CD14-positive monocyte (primary cell): ENCODE data around the gene NOL6. TPM values are rescaled to one million over a fixed set of nuclear protein-coding genes. Genes with fewer than 3 reads are reported as not detected.
A peak's percentile ranks its signal among the peaks of the same experiment; 100 is the strongest.

Experiments used
- DNase-seq, 3 donors: peaks; one replicate each; pipeline ENCODE4 v3.0.0-alpha.2; 2011 to 2022
- H2AFZ ChIP-seq: 2 replicates; pipeline ENCODE4 v1.6.0; 2012; ENCODE audit warnings: mild to moderate bottlenecking, low read depth, low read length, inconsistent platforms; ENCODE audit not compliant: insufficient read depth, poor library complexity, severe bottlenecking
- H3K27ac ChIP-seq, 2 donors: 1 replicate in 1 of 2; 2 replicates in 1 of 2; pipeline ENCODE4 v1.5.1; 2012 to 2013; ENCODE audit warnings: low read length in 2 of 2, control low read depth in 1 of 2, inconsistent platforms in 1 of 2, low read depth in 1 of 2, mild to moderate bottlenecking in 1 of 2
- H3K27me3 ChIP-seq, 2 donors: one replicate each; pipeline versions ENCODE4 v1.6.0 to v1.6.1; 2011 to 2013; ENCODE audit warnings: low read length in 2 of 2; ENCODE audit not compliant: control insufficient read depth in 2 of 2, insufficient read depth in 2 of 2
- H3K36me3 ChIP-seq, 2 donors: replicated peaks in 1 of 2; 1 replicate in 1 of 2; 2 replicates in 1 of 2; pipeline versions ENCODE4 v1.5.1 to v1.6.1; 2012 to 2013; ENCODE audit warnings: low read length in 2 of 2, control low read depth in 1 of 2, inconsistent platforms in 1 of 2, mild to moderate bottlenecking in 1 of 2; ENCODE audit not compliant: insufficient read depth in 2 of 2, control insufficient read depth in 1 of 2
- H3K4me1 ChIP-seq, 2 donors: 1 replicate in 1 of 2; 2 replicates in 1 of 2; pipeline versions ENCODE4 v1.5.1 to v1.6.1; 2012 to 2013; ENCODE audit warnings: low read length in 2 of 2, control low read depth in 1 of 2, inconsistent platforms in 1 of 2, mild to moderate bottlenecking in 1 of 2, moderate library complexity in 1 of 2; ENCODE audit not compliant: insufficient read depth in 2 of 2, control insufficient read depth in 1 of 2
- H3K4me2 ChIP-seq: replicated peaks from 2 replicates; pipeline ENCODE3; 2012; ENCODE audit warnings: low read length, moderate library complexity, mild to moderate bottlenecking; ENCODE audit not compliant: poor library complexity, severe bottlenecking; ENCODE audit errors: extremely low read depth
- H3K4me3 ChIP-seq, 3 experiments: fragments of 200-600 bp in 1 of 3; sonication (generic) in 1 of 3; replicated peaks in 1 of 3; 1 replicate in 2 of 3; 2 replicates in 1 of 3; pipeline ENCODE4 v1.5.1; 2011 to 2013; ENCODE audit warnings: low read length in 3 of 3, mild to moderate bottlenecking in 3 of 3, control low read depth in 2 of 3, low read depth in 2 of 3, inconsistent platforms in 1 of 3, moderate library complexity in 1 of 3
- H3K79me2 ChIP-seq: 2 replicates; pipeline ENCODE4 v1.6.0; 2012; ENCODE audit warnings: mild to moderate bottlenecking, control low read depth, inconsistent platforms, low read length, moderate library complexity; ENCODE audit not compliant: insufficient read depth
- H3K9ac ChIP-seq: 2 replicates; pipeline ENCODE4 v1.6.0; 2017; ENCODE audit warnings: low read length, mild to moderate bottlenecking; ENCODE audit not compliant: insufficient read depth, poor library complexity, severe bottlenecking
- H3K9me3 ChIP-seq, 2 donors: replicated peaks in 1 of 2; 1 replicate in 1 of 2; 2 replicates in 1 of 2; pipeline versions ENCODE4 v1.5.1 to v1.6.1; 2012 to 2013; ENCODE audit warnings: low read length in 2 of 2, control low read depth in 1 of 2; ENCODE audit not compliant: control insufficient read depth in 1 of 2, insufficient read depth in 1 of 2
- H4K20me1 ChIP-seq: 2 replicates; pipeline ENCODE4 v1.6.0; 2012; ENCODE audit warnings: mild to moderate bottlenecking, low read length, control low read depth, moderate library complexity; ENCODE audit not compliant: insufficient read depth
- H3K27ac Mint-ChIP-seq, 7 donors: one replicate each; pipeline ENCODE4 v1.8.0; 2020; ENCODE audit warnings: mild to moderate bottlenecking in 7 of 7, mixed read lengths in 7 of 7, moderate library complexity in 6 of 7, inconsistent platforms in 2 of 7
- H3K27me3 Mint-ChIP-seq, 3 donors: one replicate each; pipeline ENCODE4 v1.8.0; 2021 to 2022; ENCODE audit warnings: low read depth in 3 of 3, mild to moderate bottlenecking in 3 of 3, mixed read lengths in 3 of 3, moderate library complexity in 3 of 3, inconsistent platforms in 1 of 3
- H3K36me3 Mint-ChIP-seq, 2 donors: one replicate each; pipeline ENCODE4 v1.8.0; 2020; ENCODE audit warnings: mixed read lengths in 2 of 2, inconsistent platforms in 1 of 2, mild to moderate bottlenecking in 1 of 2
- H3K4me1 Mint-ChIP-seq: one replicate; pipeline ENCODE4 v1.8.0; 2020; ENCODE audit warnings: mild to moderate bottlenecking, mixed read lengths
- H3K4me3 Mint-ChIP-seq, 2 donors: one replicate each; pipeline ENCODE4 v1.8.0; 2020; ENCODE audit warnings: mild to moderate bottlenecking in 2 of 2, mixed read lengths in 2 of 2, moderate library complexity in 1 of 2
- H3K9me3 Mint-ChIP-seq, 7 donors: one replicate each; pipeline ENCODE4 v1.8.0; 2020 to 2022; ENCODE audit warnings: mixed read lengths in 7 of 7, mild to moderate bottlenecking in 6 of 7, moderate library complexity in 6 of 7, inconsistent platforms in 2 of 7
- WGBS: methylation state at CpG from one replicate; pipeline ENCODE4 v1.1.5; 2013; ENCODE audit warnings: missing lambda C conversion rate; ENCODE audit not compliant: insufficient coverage; 5-methylcytosine and 5-hydroxymethylcytosine counted together
- intact Hi-C, 2 donors: fragments of 100-400 bp; cut with micrococcal nuclease; formaldehyde crosslinking; loops; one replicate each; pipeline versions ENCODE4 v1.15.0 to v1.15.1; 2023
- polyA plus RNA-seq, 3 donors: library from polyadenylated mRNA; depleted of rRNA in 1 of 3; unstranded in 2 of 3; stranded (reverse) in 1 of 3; fragments of 300-500 nt in 2 of 3; fragments of >200 nt in 1 of 3; fragmentation: Illumina TruSeq in 2 of 3; gene quantifications; 1 replicate in 2 of 3; 2 replicates in 1 of 3; pipeline ENCODE4 v1.2.3, GENCODE V29; 2012 to 2021
- TF ChIP-seq, protein P1 (sequence below): fragments of 200-600 bp; IDR thresholded peaks from one replicate; pipeline ENCODE4 v1.8.0; 2022; ENCODE audit warnings: antibody characterized with exemption, mild to moderate bottlenecking

Gene NOL6
- polyA plus RNA-seq, 3 donors, result 4.6 to 21.9 (median 10.1) TPM

DNA sequence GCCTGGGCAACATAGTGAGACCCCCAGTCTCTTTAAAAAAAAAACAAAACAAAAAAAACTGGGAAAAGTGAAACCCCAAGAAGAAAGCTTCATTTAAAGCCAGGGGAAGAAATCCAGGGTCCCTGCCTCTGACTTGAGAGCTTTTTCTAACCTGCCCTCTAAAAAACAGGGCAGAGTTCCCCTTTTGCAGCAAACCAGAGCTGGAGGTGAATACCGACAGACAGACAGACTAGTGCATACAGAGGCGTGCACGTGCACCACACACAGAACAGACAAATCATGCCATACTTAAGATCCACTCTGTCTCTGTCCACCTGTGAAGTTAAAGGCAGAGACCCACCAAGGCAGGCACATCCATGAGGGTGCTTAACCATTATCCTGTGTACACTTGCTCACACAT, 14.6 kb downstream of the NOL6 start:
- H3K27ac Mint-ChIP-seq, result peak overlapping the region in 1 of 7 donors; percentile 72
- H3K4me1 Mint-ChIP-seq, result no peaks in the 10 kb centered on the region
- no peak overlapping the region for H3K27ac ChIP-seq
- no peaks in the 10 kb centered on the region for H3K4me1 ChIP-seq
- DNase-seq, result no peak
- H3K27me3 Mint-ChIP-seq, result peaks cover 0 to 3% (median 1%) of the 10 kb centered on the region in 3 donors
- TF ChIP-seq, protein P1, sequence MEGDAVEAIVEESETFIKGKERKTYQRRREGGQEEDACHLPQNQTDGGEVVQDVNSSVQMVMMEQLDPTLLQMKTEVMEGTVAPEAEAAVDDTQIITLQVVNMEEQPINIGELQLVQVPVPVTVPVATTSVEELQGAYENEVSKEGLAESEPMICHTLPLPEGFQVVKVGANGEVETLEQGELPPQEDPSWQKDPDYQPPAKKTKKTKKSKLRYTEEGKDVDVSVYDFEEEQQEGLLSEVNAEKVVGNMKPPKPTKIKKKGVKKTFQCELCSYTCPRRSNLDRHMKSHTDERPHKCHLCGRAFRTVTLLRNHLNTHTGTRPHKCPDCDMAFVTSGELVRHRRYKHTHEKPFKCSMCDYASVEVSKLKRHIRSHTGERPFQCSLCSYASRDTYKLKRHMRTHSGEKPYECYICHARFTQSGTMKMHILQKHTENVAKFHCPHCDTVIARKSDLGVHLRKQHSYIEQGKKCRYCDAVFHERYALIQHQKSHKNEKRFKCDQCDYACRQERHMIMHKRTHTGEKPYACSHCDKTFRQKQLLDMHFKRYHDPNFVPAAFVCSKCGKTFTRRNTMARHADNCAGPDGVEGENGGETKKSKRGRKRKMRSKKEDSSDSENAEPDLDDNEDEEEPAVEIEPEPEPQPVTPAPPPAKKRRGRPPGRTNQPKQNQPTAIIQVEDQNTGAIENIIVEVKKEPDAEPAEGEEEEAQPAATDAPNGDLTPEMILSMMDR, result no peak
- no peaks in the 10 kb centered on the region for H4K20me1 ChIP-seq
- intact Hi-C loops, result no loop called here
- no peak overlapping the region for H2AFZ ChIP-seq
- peaks cover 34 to 39% of the 10 kb centered on the region in 2 donors for H3K36me3 ChIP-seq
- no peaks in the 10 kb centered on the region for H3K9me3 ChIP-seq
- no peak overlapping the region for H3K4me3 Mint-ChIP-seq
- H3K9ac ChIP-seq, result no peak overlapping the region
- no peaks in the 10 kb centered on the region for H3K79me2 ChIP-seq
- H3K9me3 Mint-ChIP-seq, result peaks cover 0 to 2% (median 0%) of the 10 kb centered on the region in 7 donors
- H3K36me3 Mint-ChIP-seq, result peaks cover 32 to 37% of the 10 kb centered on the region in 2 donors
- H3K27me3 ChIP-seq, result no peaks in the 10 kb centered on the region
- WGBS, result 27% methylated on average over 3 of the region's 3 CpGs
- no peak overlapping the region for H3K4me3 ChIP-seq
- H3K4me2 ChIP-seq, result no peak overlapping the region

DNA sequence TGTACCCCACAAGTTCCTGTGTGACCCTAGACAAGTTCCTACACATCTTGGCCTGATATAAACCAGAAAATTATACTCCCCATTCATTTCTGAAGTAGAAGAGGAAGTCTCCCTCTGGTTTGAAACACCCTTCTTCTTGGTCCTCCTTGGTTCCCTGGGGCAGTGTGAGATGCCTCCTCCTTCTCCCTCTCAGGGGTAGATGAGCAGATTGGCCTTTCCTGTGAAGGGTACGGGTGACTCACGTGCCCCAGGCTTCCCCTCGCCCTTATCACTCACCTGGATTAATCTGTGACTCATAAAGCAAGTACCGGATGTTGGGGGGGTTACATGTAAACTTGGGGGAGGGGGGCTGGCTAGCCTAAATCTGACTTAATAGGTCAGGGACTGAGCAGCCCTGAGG, 15.3 kb downstream of the NOL6 start:
- intact Hi-C loops, result no loop called here

More for the DNA sequence above, 15.3 kb downstream of the NOL6 start:
- Mint-ChIP-seq H3K9me3 (peaks cover 0 to 2% (median 0%) of the 10 kb centered on the region in 7 donors), H3K36me3 (peaks cover 25 to 30% of the 10 kb centered on the region in 2 donors), H3K27me3 (peaks cover 0 to 3% (median 1%) of the 10 kb centered on the region in 3 donors), H3K27ac (peak overlapping the region in 3 of 7 donors; percentile 0 to 65 (median 11)), H3K4me1 (no peaks in the 10 kb centered on the region), H3K4me3 (no peak overlapping the region)
- Histone ChIP-seq H3K9me3 (no peaks in the 10 kb centered on the region), H3K4me3 (no peak overlapping the region), H4K20me1 (no peaks in the 10 kb centered on the region), H3K4me2 (no peak overlapping the region), H2AFZ (no peak overlapping the region), H3K4me1 (no peaks in the 10 kb centered on the region), H3K79me2 (no peaks in the 10 kb centered on the region), H3K36me3 (peaks cover 27 to 32% of the 10 kb centered on the region in 2 donors), H3K9ac (no peak overlapping the region), H3K27ac (no peak overlapping the region), H3K27me3 (no peaks in the 10 kb centered on the region)
- TF ChIP-seq, protein P1, result no peak
- no peak for DNase-seq
- no CpG with 5 or more reads among the region's 4 CpGs for WGBS
